SU-DHL-6 (cell line): ENCODE measurements around the gene BLOC1S2.

ENCODE experiments used
- H2AFZ ChIP-seq: fragments of 200-600 bp; sonication (generic); 2 replicates; pipeline ENCODE4 v1.6.1; 2014; ENCODE audit warnings: low read depth, mild to moderate bottlenecking, moderate library complexity, mixed read lengths, antibody characterized with exemption, low read length; ENCODE audit not compliant: severe bottlenecking
- H3F3A ChIP-seq: fragments of 200-600 bp; shearing (Covaris generic); 2 replicates; pipeline ENCODE4 v1.6.0; 2016; ENCODE audit warnings: antibody characterized with exemption, mild to moderate bottlenecking; ENCODE audit not compliant: insufficient read depth
- H3K27ac ChIP-seq: fragments of 200-600 bp; sonication (generic); 2 replicates; pipeline ENCODE4 v1.5.1; 2016; ENCODE audit warnings: low read depth, mild to moderate bottlenecking, low read length, moderate library complexity, mixed read lengths
- H3K27me3 ChIP-seq: fragments of 200-600 bp; sonication (generic), shearing (Covaris generic); 2 replicates; pipeline ENCODE4 v1.6.0; 2014; ENCODE audit warnings: mild to moderate bottlenecking, low read length
- H3K36me3 ChIP-seq: fragments of 200-600 bp; sonication (generic); 2 replicates; pipeline ENCODE4 v1.6.1; 2014; ENCODE audit warnings: mild to moderate bottlenecking, low read length, mixed read lengths
- H3K4me2 ChIP-seq: fragments of 300-600, 200-600 bp; shearing (Covaris generic), sonication (generic); 2 replicates; pipeline ENCODE4 v1.6.0; 2014; ENCODE audit warnings: low read length, low read depth, mild to moderate bottlenecking; ENCODE audit not compliant: poor library complexity, severe bottlenecking
- H3K4me3 ChIP-seq: fragments of 200-600 bp; sonication (generic); 2 replicates; pipeline ENCODE4 v1.5.1; 2014; ENCODE audit warnings: antibody characterized with exemption, low read length, mild to moderate bottlenecking, mixed read lengths; ENCODE audit not compliant: insufficient read depth, poor library complexity, severe bottlenecking
- H3K79me2 ChIP-seq: fragments of 200-600 bp; sonication (generic); 2 replicates; pipeline ENCODE4 v1.6.1; 2014; ENCODE audit warnings: mild to moderate bottlenecking, low read length, moderate library complexity; ENCODE audit not compliant: insufficient read depth
- H3K9ac ChIP-seq: fragments of 200-600 bp; sonication (generic); 2 replicates; pipeline ENCODE4 v1.7.0; 2014; ENCODE audit warnings: mild to moderate bottlenecking, low read length
- H3K9me2 ChIP-seq: fragments of 200-600 bp; sonication (generic); replicated peaks from 2 replicates; pipeline ENCODE4 v1.6.1; 2014; ENCODE audit warnings: low read length; ENCODE audit not compliant: insufficient read depth
- H3K9me3 ChIP-seq: fragments of 200-600 bp; sonication (generic); 2 replicates; pipeline ENCODE4 v1.6.1; 2014; ENCODE audit warnings: low read length, mixed read lengths; ENCODE audit not compliant: insufficient read depth
- H4K20me1 ChIP-seq: fragments of 200-600 bp; sonication (generic); 2 replicates; pipeline ENCODE4 v1.6.1; 2014; ENCODE audit warnings: low read depth, mild to moderate bottlenecking, antibody characterized with exemption, low read length, moderate library complexity, mixed read lengths
- EZH2phosphoT487 ChIP-seq: fragments of 200-600 bp; sonication (generic), shearing (Covaris generic); conservative IDR thresholded peaks from 2 replicates; pipeline ENCODE4 v1.6.1; 2018; ENCODE audit warnings: mild to moderate bottlenecking, antibody characterized with exemption, low read length, moderate library complexity, mixed read lengths
- TF ChIP-seq, protein P1 (sequence below): fragments of 200-600 bp; sonication (generic); IDR thresholded peaks from one replicate; pipeline ENCODE4 v1.5.1; 2017; ENCODE audit warnings: antibody characterized with exemption, mild to moderate bottlenecking, low read length, moderate library complexity; ENCODE audit not compliant: insufficient read depth, poor library complexity, severe bottlenecking

The BLOC1S2 gene

GRCh38 chr10:100333106-100333505 lies 46.6 kb upstream of the BLOC1S2 start:
- Histone ChIP-seq H3K27ac (no peak overlapping the region), H3K4me2 (no peak overlapping the region), H3K79me2 (no peaks in the 10 kb centered on the region), H3F3A (no peaks in the 10 kb centered on the region), H3K9me3 (no peaks in the 10 kb centered on the region), H3K9ac (no peak overlapping the region), H3K9me2 (no peaks in the 10 kb centered on the region), H3K4me3 (no peak overlapping the region), H2AFZ (no peak overlapping the region), H3K27me3 (no peaks in the 10 kb centered on the region), H3K36me3 (no peaks in the 10 kb centered on the region), H4K20me1 (no peaks in the 10 kb centered on the region)
- no peak for TF ChIP-seq EZH2phosphoT487
- TF ChIP-seq, protein P1, sequence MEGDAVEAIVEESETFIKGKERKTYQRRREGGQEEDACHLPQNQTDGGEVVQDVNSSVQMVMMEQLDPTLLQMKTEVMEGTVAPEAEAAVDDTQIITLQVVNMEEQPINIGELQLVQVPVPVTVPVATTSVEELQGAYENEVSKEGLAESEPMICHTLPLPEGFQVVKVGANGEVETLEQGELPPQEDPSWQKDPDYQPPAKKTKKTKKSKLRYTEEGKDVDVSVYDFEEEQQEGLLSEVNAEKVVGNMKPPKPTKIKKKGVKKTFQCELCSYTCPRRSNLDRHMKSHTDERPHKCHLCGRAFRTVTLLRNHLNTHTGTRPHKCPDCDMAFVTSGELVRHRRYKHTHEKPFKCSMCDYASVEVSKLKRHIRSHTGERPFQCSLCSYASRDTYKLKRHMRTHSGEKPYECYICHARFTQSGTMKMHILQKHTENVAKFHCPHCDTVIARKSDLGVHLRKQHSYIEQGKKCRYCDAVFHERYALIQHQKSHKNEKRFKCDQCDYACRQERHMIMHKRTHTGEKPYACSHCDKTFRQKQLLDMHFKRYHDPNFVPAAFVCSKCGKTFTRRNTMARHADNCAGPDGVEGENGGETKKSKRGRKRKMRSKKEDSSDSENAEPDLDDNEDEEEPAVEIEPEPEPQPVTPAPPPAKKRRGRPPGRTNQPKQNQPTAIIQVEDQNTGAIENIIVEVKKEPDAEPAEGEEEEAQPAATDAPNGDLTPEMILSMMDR, result no peak

DNA sequence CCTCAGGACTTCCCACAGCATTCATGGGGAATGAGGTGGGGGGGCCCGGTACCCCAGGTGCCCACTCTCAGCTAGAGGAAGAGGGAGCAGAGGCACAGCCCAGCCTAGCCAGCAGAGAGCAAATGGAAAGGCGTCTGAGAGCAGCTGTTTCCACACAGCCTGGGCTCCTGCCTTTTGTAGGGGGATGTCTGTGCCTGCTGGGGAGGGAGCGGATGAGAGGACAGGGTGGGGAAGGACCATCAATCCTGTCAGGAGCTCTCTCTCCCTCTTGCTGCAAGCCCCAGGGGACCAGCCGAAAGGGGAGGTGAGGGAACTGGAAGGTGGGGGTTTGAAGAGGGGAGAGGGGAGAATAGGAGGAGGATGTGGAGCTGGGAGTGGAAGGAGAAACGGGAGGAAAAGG lies 43.6 kb upstream of the BLOC1S2 start, which contains the start of gene PKD2L1:
TSS of gene PKD2L1 (minus strand) at position 150 of the 400 bp plus-strand sequence. CDS start at position 25, 125 bp downstream.
- H3K36me3 ChIP-seq, result no peaks in the 10 kb centered on the region
- H2AFZ ChIP-seq, result no peak within 1 kb of the TSS
- no peaks in the 10 kb centered on the region for H3K27me3 ChIP-seq
- no peak within 1 kb of the TSS for H3K9ac ChIP-seq
- H3K4me2 ChIP-seq, result no peak within 1 kb of the TSS
- TF ChIP-seq EZH2phosphoT487, result no peak
- TF ChIP-seq, protein P1, result no peak
- H4K20me1 ChIP-seq, result no peaks in the 10 kb centered on the region
- no peaks in the 10 kb centered on the region for H3K9me2 ChIP-seq
- H3F3A ChIP-seq, result no peaks in the 10 kb centered on the region
- no peaks in the 10 kb centered on the region for H3K79me2 ChIP-seq
- H3K4me3 ChIP-seq, result no peak within 1 kb of the TSS
- no peaks in the 10 kb centered on the region for H3K9me3 ChIP-seq
- no peak within 1 kb of the TSS for H3K27ac ChIP-seq

DNA sequence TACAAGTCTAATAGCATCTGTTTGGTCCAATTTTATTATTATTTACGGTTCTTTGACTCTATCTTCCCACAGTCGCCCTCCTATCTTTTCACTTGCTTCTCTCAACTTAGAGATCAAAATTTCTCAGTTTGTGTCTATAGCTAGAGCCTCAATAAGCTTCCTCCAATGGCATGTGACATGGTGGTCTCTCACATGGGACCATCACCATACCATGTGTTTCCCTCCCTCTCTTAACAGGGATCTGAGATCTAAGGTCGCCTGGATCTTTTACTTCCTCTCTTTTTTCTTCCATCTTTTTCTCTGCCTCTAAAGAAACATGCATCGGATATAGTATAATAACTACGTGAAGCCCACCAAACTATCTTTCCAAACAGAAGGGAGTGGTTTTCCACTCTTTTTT lies 41.7 kb upstream of the BLOC1S2 start:
- H4K20me1 ChIP-seq, result no peaks in the 10 kb centered on the region
- no peaks in the 10 kb centered on the region for H3F3A ChIP-seq
- H3K36me3 ChIP-seq, result no peaks in the 10 kb centered on the region
- no peaks in the 10 kb centered on the region for H3K9me2 ChIP-seq
- H3K27me3 ChIP-seq, result no peaks in the 10 kb centered on the region
- H3K9me3 ChIP-seq, result no peaks in the 10 kb centered on the region
- no peak overlapping the region for H3K9ac ChIP-seq
- H3K79me2 ChIP-seq, result no peaks in the 10 kb centered on the region
- TF ChIP-seq EZH2phosphoT487, result no peak
- TF ChIP-seq, protein P1, result no peak
- no peak overlapping the region for H3K27ac ChIP-seq
- H3K4me3 ChIP-seq, result no peak overlapping the region
- no peak overlapping the region for H2AFZ ChIP-seq
- H3K4me2 ChIP-seq, result no peak overlapping the region

- no peak overlapping the region for H3K4me2 ChIP-seq
- no peaks in the 10 kb centered on the region for H4K20me1 ChIP-seq
- no peak overlapping the region for H3K4me3 ChIP-seq
- H3K9ac ChIP-seq, result no peak overlapping the region
- H3K27me3 ChIP-seq, result no peaks in the 10 kb centered on the region
- H3F3A ChIP-seq, result no peaks in the 10 kb centered on the region
- H3K79me2 ChIP-seq, result no peaks in the 10 kb centered on the region
- TF ChIP-seq EZH2phosphoT487, result no peak
- TF ChIP-seq, protein P1, result no peak
- H2AFZ ChIP-seq, result no peak overlapping the region
- H3K36me3 ChIP-seq, result no peaks in the 10 kb centered on the region
- no peak overlapping the region for H3K27ac ChIP-seq
- H3K9me3 ChIP-seq, result no peaks in the 10 kb centered on the region
- H3K9me2 ChIP-seq, result no peaks in the 10 kb centered on the region
These were observed 41.2 kb upstream of the BLOC1S2 start for GRCh38 chr10:100327718-100328009.
